IMR-90 (cell line): Measurements from ENCODE around the gene LRIG1.

Experiments
- BHLHE40 ChIP-seq: fragments of 150-350 bp; IDR thresholded peaks from 2 replicates; pipeline ENCODE4 v1.6.1; 2016; ENCODE audit warnings: mild to moderate bottlenecking, low read depth, low read length
- CEBPB ChIP-seq: IDR thresholded peaks from 2 replicates; pipeline ENCODE4 v1.6.1; 2012; ENCODE audit warnings: low read depth, low read length, improper control_type of control experiment
- CHD1 ChIP-seq: IDR thresholded peaks from 2 replicates; pipeline ENCODE4 v1.6.1; 2012; ENCODE audit warnings: low read depth, low read length, improper control_type of control experiment
- FOS ChIP-seq: fragments of 150-350 bp; IDR thresholded peaks from 2 replicates; pipeline ENCODE4 v1.6.1; 2016; ENCODE audit warnings: low read depth, low read length
- MAFK ChIP-seq: IDR thresholded peaks from 2 replicates; pipeline ENCODE4 v1.6.1; 2012; ENCODE audit warnings: low read depth, low read length, improper control_type of control experiment
- POLR2A ChIP-seq: IDR thresholded peaks from 2 replicates; pipeline ENCODE4 v1.6.1; 2012; ENCODE audit warnings: mild to moderate bottlenecking, low read depth, low read length
- RAD21 ChIP-seq: IDR thresholded peaks from 2 replicates; pipeline ENCODE4 v1.6.1; 2012; ENCODE audit warnings: low read length, improper control_type of control experiment
- RCOR1 ChIP-seq: IDR thresholded peaks from 2 replicates; pipeline ENCODE4 v1.6.1; 2012; ENCODE audit warnings: mild to moderate bottlenecking, low read length, improper control_type of control experiment; ENCODE audit not compliant: insufficient replicate concordance
- SMC3 ChIP-seq: fragments of 150-350 bp; IDR thresholded peaks from 2 replicates; pipeline ENCODE4 v1.6.1; 2016; ENCODE audit warnings: low read depth, mild to moderate bottlenecking, antibody characterized with exemption, low read length, moderate library complexity
- TF ChIP-seq, protein P1 (sequence below): conservative IDR thresholded peaks from 2 replicates; pipeline ENCODE4 v1.5.1; 2012; ENCODE audit warnings: mild to moderate bottlenecking, low read depth, low read length, improper control_type of control experiment
- TF ChIP-seq, protein P2 (sequence below): fragments of 150-350 bp; IDR thresholded peaks from 2 replicates; pipeline ENCODE4 v1.6.1; 2016; ENCODE audit warnings: low read depth, mild to moderate bottlenecking, low read length, moderate library complexity, borderline replicate concordance

DNA sequence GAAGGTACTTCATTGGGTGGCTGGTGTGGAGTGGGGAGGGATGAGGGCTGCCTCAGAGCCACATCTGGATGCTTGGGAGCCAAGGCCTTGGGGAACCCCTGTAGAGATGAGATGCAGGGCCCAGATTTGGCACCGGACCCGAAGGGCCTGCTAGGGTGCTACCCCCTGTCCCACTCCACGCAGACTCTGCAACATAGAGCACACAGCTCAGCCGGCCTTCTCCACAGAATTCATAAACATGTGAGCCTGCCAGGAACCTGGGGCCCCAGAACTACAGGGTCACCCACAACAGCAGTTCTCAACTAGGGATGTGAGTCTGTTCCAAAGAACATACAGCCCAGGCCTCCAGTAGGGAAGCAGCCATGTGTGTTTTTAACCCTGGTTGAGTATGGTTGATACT lies 62.8 kb downstream of the LRIG1 start:
- TF ChIP-seq, protein P1, sequence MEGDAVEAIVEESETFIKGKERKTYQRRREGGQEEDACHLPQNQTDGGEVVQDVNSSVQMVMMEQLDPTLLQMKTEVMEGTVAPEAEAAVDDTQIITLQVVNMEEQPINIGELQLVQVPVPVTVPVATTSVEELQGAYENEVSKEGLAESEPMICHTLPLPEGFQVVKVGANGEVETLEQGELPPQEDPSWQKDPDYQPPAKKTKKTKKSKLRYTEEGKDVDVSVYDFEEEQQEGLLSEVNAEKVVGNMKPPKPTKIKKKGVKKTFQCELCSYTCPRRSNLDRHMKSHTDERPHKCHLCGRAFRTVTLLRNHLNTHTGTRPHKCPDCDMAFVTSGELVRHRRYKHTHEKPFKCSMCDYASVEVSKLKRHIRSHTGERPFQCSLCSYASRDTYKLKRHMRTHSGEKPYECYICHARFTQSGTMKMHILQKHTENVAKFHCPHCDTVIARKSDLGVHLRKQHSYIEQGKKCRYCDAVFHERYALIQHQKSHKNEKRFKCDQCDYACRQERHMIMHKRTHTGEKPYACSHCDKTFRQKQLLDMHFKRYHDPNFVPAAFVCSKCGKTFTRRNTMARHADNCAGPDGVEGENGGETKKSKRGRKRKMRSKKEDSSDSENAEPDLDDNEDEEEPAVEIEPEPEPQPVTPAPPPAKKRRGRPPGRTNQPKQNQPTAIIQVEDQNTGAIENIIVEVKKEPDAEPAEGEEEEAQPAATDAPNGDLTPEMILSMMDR = no peak
- TF ChIP-seq RAD21 (no peak), CHD1 (no peak), CEBPB (no peak), POLR2A (no peak), SMC3 (no peak), MAFK (no peak), RCOR1 (no peak), BHLHE40 (no peak), FOS (no peak)
- TF ChIP-seq, protein P2, sequence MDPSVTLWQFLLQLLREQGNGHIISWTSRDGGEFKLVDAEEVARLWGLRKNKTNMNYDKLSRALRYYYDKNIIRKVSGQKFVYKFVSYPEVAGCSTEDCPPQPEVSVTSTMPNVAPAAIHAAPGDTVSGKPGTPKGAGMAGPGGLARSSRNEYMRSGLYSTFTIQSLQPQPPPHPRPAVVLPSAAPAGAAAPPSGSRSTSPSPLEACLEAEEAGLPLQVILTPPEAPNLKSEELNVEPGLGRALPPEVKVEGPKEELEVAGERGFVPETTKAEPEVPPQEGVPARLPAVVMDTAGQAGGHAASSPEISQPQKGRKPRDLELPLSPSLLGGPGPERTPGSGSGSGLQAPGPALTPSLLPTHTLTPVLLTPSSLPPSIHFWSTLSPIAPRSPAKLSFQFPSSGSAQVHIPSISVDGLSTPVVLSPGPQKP = no peak
